ENCODE measurements around the gene EFCAB6.

DNA sequence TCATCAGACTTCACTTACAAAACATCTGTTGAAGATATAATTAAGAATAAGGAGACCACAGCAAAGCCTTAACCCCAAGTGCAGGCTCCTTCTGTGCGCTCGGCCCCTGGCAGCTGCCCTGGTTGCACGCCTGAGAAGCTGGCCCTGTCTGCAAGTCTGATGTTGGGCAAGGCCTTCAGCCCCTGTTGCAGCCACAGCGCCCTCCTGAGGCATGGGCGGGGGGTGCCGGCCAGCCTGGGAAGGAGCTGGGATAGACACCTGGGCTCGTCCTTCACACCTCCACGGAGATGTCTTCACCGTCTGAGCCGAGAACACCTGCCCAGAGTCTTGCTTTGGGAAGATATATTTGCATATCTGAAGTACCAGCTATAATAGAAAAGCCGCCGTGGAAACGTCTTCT is 296.2 kb downstream of the EFCAB6 start:
- TF ChIP-seq, protein P1, sequence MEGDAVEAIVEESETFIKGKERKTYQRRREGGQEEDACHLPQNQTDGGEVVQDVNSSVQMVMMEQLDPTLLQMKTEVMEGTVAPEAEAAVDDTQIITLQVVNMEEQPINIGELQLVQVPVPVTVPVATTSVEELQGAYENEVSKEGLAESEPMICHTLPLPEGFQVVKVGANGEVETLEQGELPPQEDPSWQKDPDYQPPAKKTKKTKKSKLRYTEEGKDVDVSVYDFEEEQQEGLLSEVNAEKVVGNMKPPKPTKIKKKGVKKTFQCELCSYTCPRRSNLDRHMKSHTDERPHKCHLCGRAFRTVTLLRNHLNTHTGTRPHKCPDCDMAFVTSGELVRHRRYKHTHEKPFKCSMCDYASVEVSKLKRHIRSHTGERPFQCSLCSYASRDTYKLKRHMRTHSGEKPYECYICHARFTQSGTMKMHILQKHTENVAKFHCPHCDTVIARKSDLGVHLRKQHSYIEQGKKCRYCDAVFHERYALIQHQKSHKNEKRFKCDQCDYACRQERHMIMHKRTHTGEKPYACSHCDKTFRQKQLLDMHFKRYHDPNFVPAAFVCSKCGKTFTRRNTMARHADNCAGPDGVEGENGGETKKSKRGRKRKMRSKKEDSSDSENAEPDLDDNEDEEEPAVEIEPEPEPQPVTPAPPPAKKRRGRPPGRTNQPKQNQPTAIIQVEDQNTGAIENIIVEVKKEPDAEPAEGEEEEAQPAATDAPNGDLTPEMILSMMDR (IDR thresholded peaks at IDR 0.05): no peak; the same call in 1 of the 2 replicates
- TF ChIP-seq, protein P2, sequence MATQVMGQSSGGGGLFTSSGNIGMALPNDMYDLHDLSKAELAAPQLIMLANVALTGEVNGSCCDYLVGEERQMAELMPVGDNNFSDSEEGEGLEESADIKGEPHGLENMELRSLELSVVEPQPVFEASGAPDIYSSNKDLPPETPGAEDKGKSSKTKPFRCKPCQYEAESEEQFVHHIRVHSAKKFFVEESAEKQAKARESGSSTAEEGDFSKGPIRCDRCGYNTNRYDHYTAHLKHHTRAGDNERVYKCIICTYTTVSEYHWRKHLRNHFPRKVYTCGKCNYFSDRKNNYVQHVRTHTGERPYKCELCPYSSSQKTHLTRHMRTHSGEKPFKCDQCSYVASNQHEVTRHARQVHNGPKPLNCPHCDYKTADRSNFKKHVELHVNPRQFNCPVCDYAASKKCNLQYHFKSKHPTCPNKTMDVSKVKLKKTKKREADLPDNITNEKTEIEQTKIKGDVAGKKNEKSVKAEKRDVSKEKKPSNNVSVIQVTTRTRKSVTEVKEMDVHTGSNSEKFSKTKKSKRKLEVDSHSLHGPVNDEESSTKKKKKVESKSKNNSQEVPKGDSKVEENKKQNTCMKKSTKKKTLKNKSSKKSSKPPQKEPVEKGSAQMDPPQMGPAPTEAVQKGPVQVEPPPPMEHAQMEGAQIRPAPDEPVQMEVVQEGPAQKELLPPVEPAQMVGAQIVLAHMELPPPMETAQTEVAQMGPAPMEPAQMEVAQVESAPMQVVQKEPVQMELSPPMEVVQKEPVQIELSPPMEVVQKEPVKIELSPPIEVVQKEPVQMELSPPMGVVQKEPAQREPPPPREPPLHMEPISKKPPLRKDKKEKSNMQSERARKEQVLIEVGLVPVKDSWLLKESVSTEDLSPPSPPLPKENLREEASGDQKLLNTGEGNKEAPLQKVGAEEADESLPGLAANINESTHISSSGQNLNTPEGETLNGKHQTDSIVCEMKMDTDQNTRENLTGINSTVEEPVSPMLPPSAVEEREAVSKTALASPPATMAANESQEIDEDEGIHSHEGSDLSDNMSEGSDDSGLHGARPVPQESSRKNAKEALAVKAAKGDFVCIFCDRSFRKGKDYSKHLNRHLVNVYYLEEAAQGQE (IDR thresholded peaks at IDR 0.05; ENCODE audit: insufficient read depth in 1 of 2, low read depth in 2 of 2, low read length in 1 of 2): no peak
